GM23248 (cell line): ENCODE measurements around the gene CRYBA4. TPM values are rescaled to one million over a fixed set of nuclear protein-coding genes. Genes with fewer than 3 reads are reported as not detected.
A peak's percentile ranks its signal among the peaks of the same experiment; 100 is the strongest.

Experiments used
- DNase-seq: peaks from one replicate; pipeline ENCODE4 v3.0.0-alpha.2; 2015
- H2AFZ ChIP-seq: fragments of 200-600 bp; sonication (generic); 2 replicates; pipeline ENCODE4 v1.6.1; 2016; ENCODE audit warnings: antibody characterized with exemption
- H3F3A ChIP-seq: fragments of 200-600 bp; sonication (generic); 2 replicates; pipeline ENCODE4 v1.6.1; 2016; ENCODE audit warnings: mild to moderate bottlenecking, antibody characterized with exemption, mixed run types; ENCODE audit not compliant: insufficient read depth
- H3K27ac ChIP-seq: fragments of 200-600 bp; sonication (generic); 2 replicates; pipeline ENCODE4 v1.5.1; 2016; ENCODE audit warnings: mild to moderate bottlenecking
- H3K27me3 ChIP-seq: fragments of 200-600 bp; sonication (generic); replicated peaks from 2 replicates; pipeline ENCODE4 v1.6.1; 2016; ENCODE audit warnings: mild to moderate bottlenecking; ENCODE audit not compliant: insufficient read depth
- H3K36me3 ChIP-seq: fragments of 200-600 bp; sonication (generic); 2 replicates; pipeline ENCODE4 v1.6.1; 2016; ENCODE audit warnings: low read depth, mild to moderate bottlenecking
- H3K4me1 ChIP-seq: fragments of 200-600 bp; sonication (generic); 2 replicates; pipeline ENCODE4 v1.6.1; 2016; ENCODE audit warnings: mild to moderate bottlenecking; ENCODE audit not compliant: insufficient read depth
- H3K4me2 ChIP-seq: fragments of 200-600 bp; sonication (generic); one replicate; pipeline ENCODE4 v1.6.1; 2016; ENCODE audit warnings: mild to moderate bottlenecking; ENCODE audit not compliant: unreplicated experiment
- H3K4me3 ChIP-seq: fragments of 200-600 bp; sonication (generic); 2 replicates; pipeline ENCODE4 v1.5.1; 2016; ENCODE audit warnings: mild to moderate bottlenecking
- H3K79me2 ChIP-seq: fragments of 200-600 bp; sonication (generic); 2 replicates; pipeline ENCODE4 v1.6.1; 2016; ENCODE audit warnings: mild to moderate bottlenecking; ENCODE audit not compliant: insufficient read depth
- H3K9ac ChIP-seq: fragments of 200-600 bp; sonication (generic); 2 replicates; pipeline ENCODE4 v1.6.1; 2016; ENCODE audit warnings: mild to moderate bottlenecking
- H3K9me2 ChIP-seq: fragments of 200-600 bp; sonication (generic); 2 replicates; pipeline ENCODE4 v1.6.1; 2016; ENCODE audit warnings: mixed run types, mild to moderate bottlenecking, moderate library complexity; ENCODE audit not compliant: insufficient read depth
- H3K9me3 ChIP-seq: fragments of 200-600 bp; sonication (generic); one replicate; pipeline ENCODE4 v1.6.1; 2017; ENCODE audit warnings: low read depth
- H4K20me1 ChIP-seq: fragments of 200-600 bp; sonication (generic); 2 replicates; pipeline ENCODE4 v1.6.0; 2016; ENCODE audit not compliant: insufficient read depth
- EZH2 ChIP-seq: fragments of 200-600 bp; sonication (generic); IDR thresholded peaks from 2 replicates; pipeline ENCODE4 v1.6.1; 2018; ENCODE audit warnings: antibody characterized with exemption, mild to moderate bottlenecking; ENCODE audit not compliant: insufficient read depth, poor library complexity, severe bottlenecking
- EZH2phosphoT487 ChIP-seq: fragments of 200-600 bp; sonication (generic); IDR thresholded peaks from 2 replicates; pipeline ENCODE4 v1.6.1; 2018; ENCODE audit warnings: antibody characterized with exemption, moderate library complexity, mild to moderate bottlenecking, low read depth; ENCODE audit not compliant: insufficient read depth
- WGBS, 2 experiments: methylation state at CpG; one replicate each; pipeline ENCODE4 v1.1.6; 2015 to 2017; ENCODE audit warnings: low lambda C conversion rate in 2 of 2, low coverage in 1 of 2; ENCODE audit errors: missing lambda C conversion rate in 2 of 2; 5-methylcytosine and 5-hydroxymethylcytosine counted together
- in situ Hi-C: fragments of 300-500 bp; cut with MboI; formaldehyde crosslinking; loops from 2 replicates; pipeline ENCODE4 v1.15.0; 2020
- polyA plus RNA-seq: library from polyadenylated mRNA; unstranded; fragments of >200 nt; fragmentation: Nextera tagmentation; extraction: Ambion mirVana; gene quantifications from 2 replicates; pipeline ENCODE4 v1.2.1, GENCODE V29; 2016
- total RNA-seq: library from RNA; depleted of rRNA; stranded (reverse); fragments of >200 nt; shearing (Covaris generic); gene quantifications from 2 replicates; pipeline ENCODE4 v1.2.3, GENCODE V29; 2014

CRYBA4 gene
- total and polyA plus RNA-seq, 2 experiments from 2014 or later, result not detected

- Histone ChIP-seq H3K9ac (peak overlapping the region; percentile 96), H3F3A (peaks cover 25% of the 10 kb centered on the region; the same call in 1 of the 2 replicates), H2AFZ (peak overlapping the region; percentile 71), H3K36me3 (no peaks in the 10 kb centered on the region), H3K9me2 (no peaks in the 10 kb centered on the region), H3K4me2 (peak overlapping the region; percentile 99), H3K9me3 (no peaks in the 10 kb centered on the region), H3K4me3 (peak overlapping the region; percentile 90), H3K4me1 (peaks cover 13% of the 10 kb centered on the region), H3K27ac (peak overlapping the region; percentile 96), H4K20me1 (no peaks in the 10 kb centered on the region), H3K27me3 (no peaks in the 10 kb centered on the region), H3K79me2 (peaks cover 37% of the 10 kb centered on the region)
- in situ Hi-C loops, result no loop called here
- 1 to 2% methylated on average over 36 of the region's 36 CpGs for WGBS, 2 experiments
- peak; percentile 96 for DNase-seq
- TF ChIP-seq EZH2phosphoT487 (no peak), EZH2 (no peak)
These were observed 51.1 kb downstream of the CRYBA4 start for GRCh38 chr22:26672590-26673468.

- H3F3A ChIP-seq, result peaks cover 27% of the 10 kb centered on the region
- 4% methylated on average over 4 of the region's 4 CpGs for WGBS, 2 experiments
- DNase-seq, result peak; percentile 81
- H3K4me1 ChIP-seq, result peaks cover 13% of the 10 kb centered on the region
- no peaks in the 10 kb centered on the region for H4K20me1 ChIP-seq
- peak overlapping the region; percentile 96 for H3K9ac ChIP-seq
- H3K27ac ChIP-seq, result peak overlapping the region; percentile 96
- no peaks in the 10 kb centered on the region for H3K9me2 ChIP-seq
- peaks cover 37% of the 10 kb centered on the region for H3K79me2 ChIP-seq
- peak overlapping the region; percentile 99 for H3K4me2 ChIP-seq
- in situ Hi-C loops, result no loop called here
- no peaks in the 10 kb centered on the region for H3K27me3 ChIP-seq
- no peaks in the 10 kb centered on the region for H3K36me3 ChIP-seq
- peak overlapping the region; percentile 90 for H3K4me3 ChIP-seq
- H2AFZ ChIP-seq, result peak overlapping the region; percentile 71
- H3K9me3 ChIP-seq, result no peaks in the 10 kb centered on the region
- TF ChIP-seq EZH2 (no peak), EZH2phosphoT487 (no peak)
These were observed 51.7 kb downstream of the CRYBA4 start for GRCh38 chr22:26673486-26673885.

- Histone ChIP-seq H3K9me3 (no peaks in the 10 kb centered on the region), H3K4me1 (peaks cover 16% of the 10 kb centered on the region), H3K27me3 (no peaks in the 10 kb centered on the region), H2AFZ (no peak overlapping the region), H3K9me2 (no peaks in the 10 kb centered on the region), H3K4me2 (peak overlapping the region; percentile 99), H3K27ac (no peak overlapping the region; the same call in 1 of the 2 replicates), H3K9ac (peak overlapping the region; percentile 96), H4K20me1 (no peaks in the 10 kb centered on the region), H3K4me3 (peak overlapping the region; percentile 90), H3F3A (peaks cover 27% of the 10 kb centered on the region), H3K79me2 (peaks cover 40% of the 10 kb centered on the region), H3K36me3 (no peaks in the 10 kb centered on the region)
- TF ChIP-seq EZH2 (no peak), EZH2phosphoT487 (no peak)
- 88 to 89% methylated on average over 9 of the region's 9 CpGs for WGBS, 2 experiments
- in situ Hi-C loops, result no loop called here
- no peak for DNase-seq
These were observed 52.7 kb downstream of the CRYBA4 start for GRCh38 chr22:26674211-26675190.

GRCh38 chr22:26675687-26676268, 54.0 kb downstream of the CRYBA4 start:
- no peak for TF ChIP-seq EZH2
- TF ChIP-seq EZH2phosphoT487, result no peak
- Histone ChIP-seq H3F3A (peaks cover 27% of the 10 kb centered on the region), H3K4me1 (peaks cover 16% of the 10 kb centered on the region), H3K27me3 (no peaks in the 10 kb centered on the region), H3K36me3 (no peaks in the 10 kb centered on the region), H3K9ac (no peak overlapping the region), H3K79me2 (peaks cover 53% of the 10 kb centered on the region), H3K4me3 (no peak overlapping the region), H3K9me2 (no peaks in the 10 kb centered on the region), H3K27ac (no peak overlapping the region), H2AFZ (no peak overlapping the region), H4K20me1 (no peaks in the 10 kb centered on the region), H3K4me2 (no peak overlapping the region), H3K9me3 (no peaks in the 10 kb centered on the region)
- DNase-seq, result no peak
- in situ Hi-C loops, result no loop called here
- 96 to 97% methylated on average over 4 of the region's 4 CpGs for WGBS, 2 experiments
